ENCODE data around the gene ANAPC2.

The ANAPC2 gene

DNA sequence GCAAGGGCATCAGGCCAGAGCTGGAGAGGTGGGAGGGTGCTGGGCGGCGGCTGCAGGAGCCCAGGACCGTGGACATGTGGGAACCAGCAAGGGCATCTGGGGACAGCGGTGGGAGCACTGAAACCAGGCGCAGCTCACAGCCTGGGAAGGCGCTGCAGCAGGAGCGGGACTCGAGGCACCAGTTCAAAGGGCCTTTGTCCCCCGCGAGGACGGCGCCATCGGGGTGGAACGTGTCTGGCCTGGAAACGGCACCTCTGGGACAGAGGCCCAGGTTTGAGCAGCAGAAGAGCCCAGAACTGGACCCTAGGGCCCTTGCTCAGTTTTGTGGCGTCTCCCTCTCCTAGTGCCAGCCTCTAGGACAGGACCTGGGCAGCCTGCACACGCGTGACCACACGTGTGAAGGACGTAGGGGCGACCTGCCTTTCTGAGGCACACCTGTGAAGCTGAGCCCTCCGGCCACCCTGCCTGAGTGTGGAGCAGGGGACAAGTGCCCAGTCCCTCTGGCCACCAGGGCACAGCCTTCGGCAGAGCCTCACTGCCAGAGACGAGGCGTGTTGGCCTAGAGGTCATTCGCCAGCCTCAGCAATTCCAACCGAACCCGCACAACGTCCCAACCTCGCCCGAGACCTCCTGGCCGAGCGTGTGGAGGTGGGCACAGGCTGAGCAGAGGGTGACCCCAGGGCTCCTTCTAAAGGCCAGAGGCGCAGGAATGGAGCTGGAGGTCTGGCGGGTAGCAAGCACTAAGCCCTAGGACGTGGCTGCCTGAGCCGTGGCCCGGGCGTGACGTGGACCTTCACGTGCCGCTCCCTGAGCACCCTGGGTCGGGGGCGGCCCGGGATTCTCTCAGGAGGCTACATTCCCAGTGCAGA, 14.3 kb downstream of the ANAPC2 start:
- DNase-seq: no peak

GRCh38 chr9:137172901-137173795, 15.2 kb downstream of the ANAPC2 start:
- DNase-seq: no peak

DNA sequence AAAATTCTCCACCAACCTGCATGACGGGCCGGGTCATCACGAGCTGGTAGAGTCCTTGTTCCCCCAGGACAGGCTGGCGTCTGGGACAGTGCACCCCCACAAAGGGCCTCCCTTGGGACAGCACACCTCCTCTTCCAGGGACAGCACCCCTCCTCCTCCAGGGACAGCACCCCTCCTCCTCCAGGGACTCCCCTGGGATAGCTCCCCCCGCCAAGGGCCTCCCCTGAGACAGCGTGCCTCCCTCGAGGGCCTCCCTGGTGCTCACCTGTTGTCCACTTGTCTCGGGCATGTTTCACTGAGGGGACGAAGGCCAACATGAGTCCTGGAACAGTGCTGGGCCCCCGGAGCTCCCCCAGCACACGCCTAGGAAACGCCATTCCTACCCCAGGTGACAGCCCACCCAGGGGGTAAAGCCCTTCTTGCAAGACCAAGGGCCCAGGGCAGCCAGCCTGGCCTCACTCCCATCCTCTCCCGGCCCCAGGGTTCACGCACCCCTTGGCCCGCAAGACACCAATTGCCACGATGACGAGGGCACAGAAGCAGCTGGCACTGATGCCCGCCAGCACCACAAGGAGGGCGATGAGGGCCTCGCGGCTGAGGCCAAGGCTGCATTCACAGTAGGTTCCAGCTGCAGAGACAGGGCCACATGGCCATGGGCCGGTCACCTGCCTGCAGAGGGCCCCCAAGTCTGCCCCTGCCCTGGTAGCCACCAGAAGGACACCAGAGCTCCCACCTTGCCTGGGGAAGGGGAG, 17.0 kb downstream of the ANAPC2 start:
- DNase-seq: no peak

DNA sequence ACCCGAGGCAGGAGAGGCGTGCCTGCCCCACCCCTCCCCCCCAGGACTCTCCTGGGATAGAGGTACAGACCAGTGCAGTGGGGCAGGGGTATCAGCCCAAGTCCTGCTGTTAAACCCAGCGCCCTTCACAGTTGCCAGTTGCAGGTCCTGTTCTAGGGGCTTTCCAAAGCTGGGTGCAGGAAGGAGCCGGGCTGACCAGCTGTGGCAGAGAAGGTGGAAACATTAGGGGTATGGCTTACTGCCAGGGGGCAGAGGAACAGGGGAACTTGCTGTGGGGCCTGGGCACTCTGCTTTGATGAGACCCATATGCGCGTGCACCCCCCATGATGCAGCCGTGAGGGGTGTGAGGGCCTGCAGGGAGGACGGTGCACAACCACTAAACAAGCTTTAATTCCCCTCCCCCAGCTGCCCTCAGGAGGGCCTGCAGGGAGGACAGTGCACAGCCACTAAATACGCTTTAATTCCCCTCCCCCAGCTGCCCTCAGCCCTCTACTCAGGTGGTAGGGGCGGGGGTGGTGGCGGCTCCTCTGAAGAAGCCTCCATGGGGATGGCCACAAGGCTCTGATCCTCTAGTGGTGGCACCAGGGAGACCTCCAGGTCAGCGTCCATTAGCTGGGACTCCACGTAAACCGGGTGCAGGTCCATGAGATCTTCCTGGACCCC, 17.7 kb downstream of the ANAPC2 start:
- DNase-seq: no peak

GRCh38 chr9:137169896-137170358, 18.4 kb downstream of the ANAPC2 start, which contains the start of gene LRRC26:
Gene LRRC26 (minus strand): TSS chr9:137170051. CDS start chr9:137169943, 108 bp downstream.
- no peak for DNase-seq

DNA sequence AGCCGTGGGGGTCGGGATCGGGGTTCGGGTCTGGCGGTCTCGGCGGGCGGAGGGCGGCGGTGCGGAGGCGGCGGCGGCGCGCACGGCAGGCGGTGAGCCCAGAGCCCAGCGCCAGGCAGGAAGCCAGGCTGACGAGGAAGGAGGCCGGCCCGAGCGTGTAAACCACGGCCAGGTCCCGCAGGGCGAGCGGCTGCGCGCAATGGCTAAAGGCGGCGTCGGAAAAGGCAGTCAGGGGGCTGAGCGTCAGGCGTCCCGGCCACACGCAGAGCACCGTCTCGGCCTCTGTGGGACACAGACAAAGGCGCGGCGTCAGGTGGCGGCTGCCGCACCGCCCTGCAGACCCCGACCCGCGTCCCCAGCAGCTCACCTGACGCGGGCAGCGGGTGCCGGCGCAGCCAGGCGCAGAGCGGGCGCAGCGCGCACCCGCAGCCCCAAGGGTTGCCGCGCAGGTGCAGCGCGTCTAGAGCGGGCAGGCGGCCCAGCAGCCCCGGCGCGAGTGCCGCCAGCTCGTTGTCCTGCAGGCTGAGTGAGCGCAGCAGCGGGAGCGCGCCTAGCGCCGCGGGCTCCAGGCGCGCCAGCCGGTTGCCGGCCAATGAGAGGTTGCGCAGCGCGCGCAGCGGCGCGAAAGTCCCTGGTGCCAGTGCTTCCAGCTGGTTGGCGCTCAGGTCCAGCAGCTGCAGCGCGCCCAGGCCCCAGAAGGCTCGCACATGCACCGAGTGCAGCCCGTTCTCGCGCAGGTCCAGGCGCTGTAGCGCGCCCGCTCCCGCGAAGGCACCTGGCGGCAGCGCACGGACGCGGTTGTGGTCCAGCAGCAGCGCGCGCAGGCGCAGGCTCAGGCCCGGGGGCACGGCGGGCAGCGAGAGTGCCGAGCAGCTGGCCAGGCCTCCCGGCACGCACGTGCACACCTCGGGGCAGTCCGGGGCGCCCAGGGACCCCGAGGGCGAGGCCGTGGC, 19.2 kb downstream of the ANAPC2 start:
- no peak for DNase-seq

DNA sequence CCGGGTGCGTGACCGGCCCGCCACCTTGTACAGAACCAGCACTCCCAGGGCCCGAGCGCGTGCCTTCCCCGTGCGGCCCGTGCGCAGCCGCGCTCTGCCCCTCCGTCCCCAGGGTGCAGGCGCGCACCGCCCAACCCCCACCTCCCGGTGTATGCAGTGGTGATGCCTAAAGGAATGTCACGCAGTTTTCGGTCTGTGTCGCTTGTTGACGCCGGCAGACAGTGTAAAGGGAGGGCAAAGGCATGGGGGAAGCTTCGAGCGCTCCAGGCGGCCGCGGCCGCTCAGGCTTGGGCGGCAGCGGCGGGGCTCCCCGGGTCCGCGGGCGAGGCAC, 19.8 kb downstream of the ANAPC2 start:
- no peak for DNase-seq

- no peak for DNase-seq
Measured at GRCh38 chr9:137167747-137168572, 20.4 kb downstream of the ANAPC2 start.

- DNase-seq: no peak
Measured at GRCh38 chr9:137167277-137167746, 21.0 kb downstream of the ANAPC2 start.

DNA sequence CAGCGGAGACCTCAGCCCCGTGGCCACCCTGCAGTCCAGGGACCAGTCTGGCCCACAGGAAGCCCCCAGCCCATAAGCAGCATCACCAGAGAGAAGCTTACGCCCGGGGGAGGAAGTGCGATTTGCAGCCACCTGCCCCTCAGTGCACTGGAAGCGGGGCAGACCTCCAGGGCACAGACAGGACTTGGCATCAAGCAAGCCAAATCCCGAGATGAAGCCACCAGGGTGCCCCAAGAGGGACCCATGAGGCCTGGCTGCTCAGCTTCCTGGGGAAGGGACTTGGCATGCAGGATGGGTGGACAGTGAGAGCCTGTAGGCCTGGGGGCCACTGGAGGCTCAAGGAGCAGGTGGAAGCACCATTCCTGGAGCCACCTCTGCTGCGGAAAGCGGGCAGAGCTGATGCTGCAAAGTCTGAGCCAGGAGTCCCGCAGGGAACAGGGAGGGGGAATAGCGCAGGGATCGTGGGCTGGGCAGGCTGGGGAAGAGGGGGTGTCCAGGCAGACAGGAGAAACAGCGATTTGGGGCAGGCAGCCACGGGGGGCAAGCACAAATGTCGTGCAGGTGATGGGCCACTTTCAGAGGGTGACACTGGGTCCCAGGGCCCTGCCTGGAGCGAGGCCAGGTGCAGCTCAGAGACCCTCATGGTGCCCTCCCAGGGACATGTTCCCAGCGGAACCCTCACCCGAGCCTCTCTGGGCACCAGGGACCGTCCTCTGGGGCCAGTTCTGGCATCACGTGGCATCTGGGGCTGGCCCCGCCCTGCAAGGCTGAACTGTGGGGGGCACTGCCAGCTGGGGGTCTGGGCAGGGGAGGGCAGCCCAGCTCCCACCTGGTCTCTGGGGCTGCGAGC, 21.8 kb downstream of the ANAPC2 start:
- no peak for DNase-seq

- no peak for DNase-seq
Measured at GRCh38 chr9:137165250-137165836, 23.0 kb downstream of the ANAPC2 start.

DNA sequence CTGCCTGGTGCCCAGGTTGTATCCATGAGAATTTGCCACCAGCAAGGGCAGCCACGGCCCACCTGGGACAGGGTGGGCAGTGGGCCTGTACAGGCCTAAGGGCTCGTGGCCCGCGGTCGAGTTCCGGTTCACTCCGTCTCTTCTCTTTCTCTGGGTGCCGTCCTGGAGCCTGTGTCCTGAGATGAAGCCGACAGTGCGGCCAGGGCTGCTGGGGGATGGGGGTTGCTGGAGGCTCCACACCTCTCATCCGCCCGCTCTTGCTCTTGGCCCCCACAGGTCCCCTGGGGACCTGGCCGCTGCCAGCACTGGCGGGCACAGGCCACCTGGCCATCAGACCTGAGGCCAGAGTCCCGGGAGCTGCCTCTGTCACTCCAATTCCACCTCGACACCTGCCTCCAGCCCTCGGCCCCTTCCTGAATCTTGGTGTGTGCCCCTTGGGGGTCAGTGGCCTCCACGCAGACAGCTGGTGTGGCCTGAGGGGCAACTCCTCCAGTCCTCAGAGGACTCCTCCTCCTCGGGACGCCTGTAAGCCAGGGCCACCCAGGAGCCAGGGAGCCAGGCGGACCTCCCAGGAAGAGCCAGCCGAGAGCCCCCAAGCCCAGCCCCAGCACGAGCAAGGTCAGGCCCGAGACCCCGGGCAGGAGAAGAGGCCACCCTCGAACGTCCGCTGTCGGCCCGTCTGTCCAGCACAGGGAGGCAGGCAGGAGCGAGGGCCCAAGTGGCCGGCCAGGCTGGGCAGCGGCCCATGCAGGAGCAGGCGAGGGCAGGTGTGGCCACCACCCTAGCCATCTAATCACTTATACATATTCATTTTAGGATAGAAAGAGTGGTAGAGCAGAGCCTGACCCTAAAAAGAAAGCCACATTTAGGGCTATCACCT, 23.8 kb downstream of the ANAPC2 start:
- no peak for DNase-seq

GRCh38 chr9:137163805-137164204, 24.6 kb downstream of the ANAPC2 start:
- DNase-seq: no peak

- no peak for DNase-seq
Measured at GRCh38 chr9:137163365-137163715, 25.0 kb downstream of the ANAPC2 start.

- DNase-seq: no peak
Measured at GRCh38 chr9:137162505-137163364, 25.6 kb downstream of the ANAPC2 start.

DNA sequence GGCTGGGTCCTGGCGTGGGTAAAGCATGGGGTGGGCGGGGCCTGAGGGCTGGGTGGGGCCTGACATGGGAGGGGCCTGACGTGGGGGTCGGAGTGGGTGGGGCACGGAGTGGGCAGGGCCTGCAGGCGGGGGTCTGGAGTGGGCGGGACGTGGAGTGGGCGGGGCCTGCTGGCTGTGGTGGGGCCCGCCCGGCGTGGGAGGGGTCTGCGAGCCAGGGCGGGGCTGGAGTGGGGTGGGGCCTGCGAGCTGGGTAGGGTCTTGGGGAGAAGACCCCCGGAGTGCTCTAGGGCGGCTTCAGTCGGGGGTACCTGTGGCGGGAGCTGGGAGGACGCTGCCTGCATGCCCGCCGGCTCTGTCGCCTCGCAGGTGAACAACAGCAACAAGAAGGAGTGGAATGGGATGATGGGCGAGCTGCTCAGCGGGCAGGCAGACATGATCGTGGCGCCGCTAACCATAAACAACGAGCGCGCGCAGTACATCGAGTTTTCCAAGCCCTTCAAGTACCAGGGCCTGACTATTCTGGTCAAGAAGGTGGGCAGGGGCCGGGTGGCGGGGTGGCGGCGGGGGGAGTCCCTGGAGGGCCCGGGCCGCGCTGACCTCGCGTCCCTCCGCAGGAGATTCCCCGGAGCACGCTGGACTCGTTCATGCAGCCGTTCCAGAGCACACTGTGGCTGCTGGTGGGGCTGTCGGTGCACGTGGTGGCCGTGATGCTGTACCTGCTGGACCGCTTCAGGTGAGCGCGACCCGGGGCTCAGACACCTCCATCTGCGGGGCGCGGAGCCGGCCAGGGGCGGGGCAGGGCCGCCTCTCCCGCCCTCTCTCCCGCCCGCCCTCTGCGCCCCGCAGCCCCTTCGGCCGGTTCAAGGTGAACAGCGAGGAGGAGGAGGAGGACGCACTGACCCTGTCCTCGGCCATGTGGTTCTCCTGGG, 26.5 kb downstream of the ANAPC2 start:
- DNase-seq: no peak
